GM19043 (cell line): ENCODE results near the gene SDK1.
"Not testable (repeated sequence)": the region's sequence is repeated elsewhere in the genome, so short reads cannot be mapped to it uniquely, and the experiment has no call there.

Experiments
- ATAC-seq: cut with Tn5 transposase; IDR thresholded peaks from one replicate; pipeline ENCODE4 v1.9.1; 2021; ENCODE audit warnings: low read depth; ENCODE audit not compliant: unreplicated experiment

The SDK1 gene

DNA sequence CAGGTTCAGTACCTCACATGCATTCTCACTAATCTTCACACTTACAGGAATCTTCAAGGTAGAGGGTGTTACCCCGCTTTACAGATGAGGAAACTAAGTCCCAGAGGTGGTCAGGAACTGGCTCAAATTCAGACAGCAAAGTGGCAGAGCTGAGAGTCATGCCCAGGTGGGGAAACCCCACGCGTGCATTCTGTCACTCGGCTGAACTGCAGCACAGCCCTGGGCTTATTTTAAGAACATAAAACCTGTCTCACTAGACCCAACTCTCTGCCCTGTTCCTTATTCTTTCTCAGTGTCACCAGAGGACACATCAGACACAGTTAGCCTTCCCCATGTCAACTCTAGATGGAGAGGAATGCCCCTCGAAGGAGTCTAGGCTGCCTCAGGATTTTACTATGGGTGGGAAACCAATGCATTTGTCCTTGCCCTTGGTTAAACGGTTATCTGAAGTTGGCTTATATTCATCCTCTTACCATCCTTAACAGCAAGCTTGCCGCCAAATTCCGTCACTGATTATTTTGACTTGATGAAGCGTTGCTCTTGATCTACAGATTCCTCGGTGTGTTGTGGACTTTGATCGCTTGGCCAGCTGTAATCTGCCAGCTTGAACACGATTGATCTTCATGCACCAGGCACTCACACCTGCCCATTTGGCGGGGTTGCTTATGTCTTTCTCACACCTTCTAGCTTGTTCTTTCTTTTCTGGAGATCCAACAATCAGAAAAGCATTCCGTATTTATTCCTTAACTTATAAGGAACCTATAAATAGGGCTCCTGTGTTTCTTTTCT is 627.9 kb downstream of the SDK1 start:
- ATAC-seq: no peak

DNA sequence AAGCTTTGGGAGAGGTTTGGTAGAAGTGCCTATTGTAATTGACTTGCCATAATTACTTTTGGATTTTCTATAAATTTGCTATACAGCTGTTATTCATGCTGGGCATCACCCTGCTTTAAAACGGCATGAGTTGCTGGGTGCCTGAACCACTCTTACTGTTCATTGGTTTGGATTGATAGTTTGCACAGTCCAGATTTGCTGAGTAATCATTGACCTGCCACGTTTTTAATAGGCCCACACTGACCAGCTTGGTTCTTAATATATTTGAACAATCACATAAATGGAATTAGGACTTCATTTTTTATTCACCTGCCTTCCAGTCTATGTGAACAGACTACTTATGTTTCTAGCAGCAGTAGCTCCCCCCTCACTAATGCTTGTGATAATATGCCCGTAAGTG is 630.8 kb downstream of the SDK1 start:
- ATAC-seq: no peak

DNA sequence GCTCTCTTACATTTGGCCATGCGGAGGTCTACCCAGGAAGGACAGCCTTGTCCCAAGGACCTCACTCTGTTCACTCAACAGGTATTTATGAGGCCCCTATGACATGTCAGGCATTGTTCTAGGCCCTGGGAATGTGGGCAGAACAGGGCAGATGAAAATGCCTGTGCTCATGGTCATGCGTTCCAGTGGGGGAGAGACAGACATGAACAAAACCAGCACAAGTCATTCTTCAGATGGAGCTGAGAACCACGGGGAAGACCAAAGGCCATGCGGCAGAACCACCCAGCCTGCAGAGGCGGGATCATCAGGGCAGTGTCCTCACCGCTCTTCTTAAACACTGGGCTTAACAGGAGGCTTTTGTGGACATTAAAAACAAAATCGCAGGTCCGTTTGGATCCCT is 636.1 kb downstream of the SDK1 start:
- no peak for ATAC-seq

DNA sequence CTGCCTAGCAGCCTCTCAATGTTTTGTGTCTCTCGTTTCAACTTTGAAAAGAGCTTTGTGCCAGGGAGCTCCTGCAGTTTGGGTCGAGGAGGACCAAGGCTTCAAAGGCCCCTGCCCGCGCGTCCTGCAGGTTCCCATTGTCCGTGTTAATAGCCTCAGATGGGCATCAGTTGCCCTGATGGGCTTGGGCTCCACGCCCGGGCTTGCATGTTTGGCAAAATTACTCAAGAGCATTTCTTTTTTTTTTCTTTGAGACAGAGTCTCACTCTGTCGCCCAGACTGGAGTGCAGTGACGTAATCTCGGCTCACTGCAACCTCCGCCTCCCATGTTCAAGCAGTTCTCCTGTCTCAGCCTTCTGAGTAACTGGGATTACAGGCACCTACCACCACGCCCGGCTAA is 636.6 kb downstream of the SDK1 start:
- ATAC-seq: no peak

DNA sequence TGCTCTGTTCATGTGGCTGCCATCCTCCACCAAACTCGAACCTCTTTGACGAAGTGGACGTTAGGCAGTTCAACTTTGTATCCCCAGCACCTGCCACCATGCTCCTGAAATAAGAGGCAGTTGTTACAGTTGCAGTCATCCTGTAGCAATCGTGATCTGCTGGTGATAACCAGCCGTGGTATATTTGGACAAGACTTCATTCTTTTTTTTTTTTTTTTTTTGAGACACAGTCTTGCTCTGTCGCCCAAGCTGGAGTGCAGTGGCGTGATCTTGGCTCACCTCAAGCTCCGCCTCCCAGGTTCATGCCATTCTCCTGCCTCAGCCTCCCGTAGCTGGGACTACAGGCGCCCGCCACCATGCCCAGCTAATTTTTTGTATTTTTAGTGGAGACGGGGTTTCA is 640.7 kb downstream of the SDK1 start:
- not testable (repeated sequence) for ATAC-seq

DNA sequence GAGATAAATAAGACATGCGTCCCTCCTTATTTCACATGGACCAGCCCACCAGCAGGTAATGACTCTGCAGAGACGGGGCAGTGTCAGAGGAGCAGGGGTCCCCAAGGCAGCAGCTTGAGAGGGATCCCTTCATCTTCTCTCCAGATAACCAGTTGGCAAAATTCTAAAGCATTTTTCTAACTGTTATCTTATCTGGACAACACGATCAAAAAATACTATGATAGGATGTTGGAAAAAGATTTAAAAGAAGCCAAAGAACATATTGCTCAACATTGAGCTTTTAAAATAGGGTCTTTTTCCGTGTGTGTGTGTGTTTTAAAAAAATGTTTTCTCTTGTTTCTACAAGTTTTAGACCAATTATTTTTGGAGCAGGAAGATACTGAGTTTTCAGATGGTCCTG is 641.2 kb downstream of the SDK1 start:
- no peak for ATAC-seq

DNA sequence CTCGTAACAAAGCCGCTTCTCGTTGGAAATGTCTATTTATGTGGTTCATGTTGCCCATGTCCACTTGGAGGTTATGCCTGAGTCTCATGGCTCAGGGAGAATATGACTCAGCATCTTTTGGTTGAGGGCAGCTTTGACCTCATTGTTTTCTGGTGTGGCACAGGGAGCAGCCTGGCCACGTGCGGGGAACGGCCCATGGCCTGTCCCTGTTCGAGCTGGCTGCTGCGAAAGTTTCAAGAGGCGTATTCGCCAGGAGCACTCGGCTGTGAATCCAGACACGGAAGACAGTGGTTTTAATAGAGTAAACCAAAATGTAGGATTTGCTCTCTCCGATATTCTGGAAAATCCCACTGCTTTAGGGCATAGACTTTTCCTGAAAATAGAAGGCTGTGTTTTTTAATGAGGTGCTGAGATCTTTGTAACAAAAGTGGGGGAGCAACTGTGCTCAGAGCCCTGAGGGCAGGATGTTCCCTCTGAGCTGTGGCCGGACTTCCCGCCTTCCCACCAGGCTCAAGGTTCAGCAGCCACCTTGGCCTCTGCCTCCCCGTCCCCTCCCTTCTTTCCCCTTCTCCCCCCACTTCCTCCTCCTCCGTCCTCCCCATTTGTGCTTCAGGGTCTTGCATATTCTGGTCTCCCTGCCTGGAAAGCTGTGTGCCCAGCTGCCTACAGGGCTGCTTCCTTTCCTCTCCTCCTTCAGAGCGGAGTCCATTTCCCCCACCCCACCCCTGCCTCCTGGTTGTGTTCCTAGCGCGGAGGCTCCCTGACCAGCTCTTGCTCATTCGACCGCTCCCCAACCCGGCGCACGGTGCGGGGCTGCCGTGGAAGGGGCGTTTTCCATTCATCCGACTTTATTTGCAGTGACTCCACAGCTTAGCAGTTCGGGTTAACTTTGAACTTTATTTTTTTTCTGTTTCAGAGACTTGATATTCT is 642.0 kb downstream of the SDK1 start:
- no peak for ATAC-seq

DNA sequence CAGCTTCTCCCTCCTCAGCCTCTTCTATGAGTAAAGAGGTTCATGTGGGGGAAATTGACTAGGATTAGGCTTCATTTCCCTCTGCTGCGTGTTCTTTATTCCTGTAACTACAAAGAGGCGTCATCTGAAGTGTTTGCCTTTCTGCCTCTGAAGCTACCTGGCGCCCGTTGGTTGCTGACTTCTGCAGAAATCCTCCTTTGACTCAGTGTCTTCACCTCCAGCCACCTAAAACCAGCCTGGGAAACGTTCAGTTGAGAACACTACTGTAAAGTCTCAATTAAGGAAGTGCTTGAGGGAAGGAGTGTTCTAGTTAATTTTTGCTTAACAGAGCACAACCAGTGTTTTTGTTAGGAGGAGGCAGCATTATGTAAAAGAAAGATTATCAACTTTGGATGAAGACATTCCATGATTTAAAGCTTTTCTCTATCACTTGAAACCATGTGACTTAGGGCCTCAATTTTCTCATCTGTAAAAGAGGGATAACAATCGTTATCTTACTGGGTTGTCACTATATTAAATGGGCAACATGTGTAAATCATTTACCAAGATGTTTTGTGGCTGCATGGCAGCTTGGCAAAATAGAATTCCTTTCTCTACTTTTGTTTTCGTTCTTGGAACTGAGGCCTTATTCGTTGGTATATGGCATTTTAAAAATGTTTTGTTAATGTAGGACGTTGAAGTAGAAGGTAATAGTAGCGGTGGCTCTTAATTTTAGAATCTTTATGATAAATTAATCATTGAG is 642.9 kb downstream of the SDK1 start:
- no peak for ATAC-seq

DNA sequence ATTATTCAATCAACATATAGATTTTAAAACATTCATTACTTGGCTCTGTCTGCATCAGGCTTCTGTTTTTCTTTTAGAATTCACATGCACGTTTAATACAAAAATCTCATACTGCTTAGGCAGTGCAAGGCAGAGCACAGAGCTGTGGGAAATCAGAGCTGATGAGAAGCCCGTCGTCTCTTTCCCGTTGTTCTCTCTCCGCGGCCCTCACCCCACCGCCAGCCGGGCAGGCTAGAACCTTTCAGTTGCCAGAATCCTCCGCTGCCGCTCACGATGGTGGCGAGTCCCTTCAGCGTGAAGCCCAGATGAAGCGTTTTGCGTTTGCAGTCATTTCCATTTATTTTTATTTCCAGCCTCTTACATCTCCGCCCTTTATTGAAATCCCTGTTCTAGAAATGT is 648.2 kb downstream of the SDK1 start:
- ATAC-seq: no peak

DNA sequence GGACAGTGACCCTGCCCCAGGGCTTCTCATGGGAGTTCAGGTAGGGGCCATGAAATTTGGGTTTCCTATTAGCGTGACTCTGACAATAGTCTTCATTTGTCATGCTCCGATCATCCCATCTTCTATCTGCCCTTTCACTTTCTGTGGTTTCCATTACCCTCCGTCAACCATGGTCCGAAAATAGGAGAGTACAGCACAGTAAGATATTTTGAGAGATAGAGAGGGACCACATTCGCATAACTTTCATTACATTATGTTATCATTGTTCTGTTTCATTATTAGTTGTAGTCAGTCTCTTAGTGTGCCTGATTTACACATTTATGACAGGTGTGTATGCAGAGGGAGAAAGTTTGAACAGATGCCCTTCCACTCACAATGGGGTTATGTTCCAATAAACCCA is 649.2 kb downstream of the SDK1 start:
- peak; percentile 58 for ATAC-seq

DNA sequence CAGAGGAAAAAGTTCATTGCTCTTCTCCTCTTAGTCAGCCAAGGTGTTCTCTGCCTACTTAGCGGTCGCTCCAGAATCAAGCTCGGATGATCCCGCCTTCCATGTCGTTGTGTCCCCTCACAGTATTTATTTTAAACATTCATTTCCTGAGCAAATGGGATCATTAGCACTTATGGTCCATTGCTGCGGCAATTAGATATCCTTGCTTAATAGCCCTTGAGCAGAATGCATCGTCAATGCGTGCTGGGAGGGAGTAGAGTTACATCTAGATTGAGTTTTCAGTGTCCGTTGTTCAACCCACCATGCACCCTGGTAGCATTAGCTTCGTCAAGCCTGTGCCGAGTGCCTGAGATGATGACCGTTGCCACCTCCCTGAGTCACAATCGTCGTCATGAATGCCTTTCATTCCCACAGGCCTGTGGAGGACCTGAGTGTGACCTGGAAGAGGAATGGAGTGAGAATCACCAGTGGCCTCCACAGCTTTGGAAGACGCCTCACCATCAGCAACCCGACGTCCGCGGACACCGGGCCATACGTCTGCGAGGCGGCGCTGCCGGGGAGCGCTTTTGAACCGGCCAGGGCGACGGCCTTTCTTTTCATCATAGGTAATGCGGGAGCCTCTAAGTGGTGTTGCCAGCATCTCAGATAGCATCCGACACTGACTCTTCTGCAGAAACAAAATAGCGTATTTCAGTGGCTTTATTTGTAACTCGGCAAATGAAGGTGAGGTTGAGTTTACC is 650.4 kb downstream of the SDK1 start:
- ATAC-seq: no peak

DNA sequence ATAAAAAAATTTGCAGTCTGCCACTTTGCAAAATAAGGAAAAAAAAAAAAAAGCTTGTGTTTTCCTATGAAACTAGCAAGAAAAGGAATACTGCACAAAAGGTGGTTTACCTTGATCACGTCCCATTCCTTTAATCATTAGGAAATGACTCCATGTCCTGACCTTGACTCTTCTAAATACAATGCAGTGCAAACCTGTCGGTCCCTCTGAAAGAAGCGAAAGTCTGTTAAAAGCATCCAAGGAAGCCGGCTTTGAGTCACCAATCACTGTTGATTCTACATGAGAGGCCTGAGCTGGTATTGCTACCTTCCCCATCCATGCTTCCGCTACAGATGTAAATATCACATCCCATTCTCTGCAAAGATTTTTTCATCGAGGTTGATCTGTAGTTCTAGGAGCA is 652.1 kb downstream of the SDK1 start:
- no peak for ATAC-seq

DNA sequence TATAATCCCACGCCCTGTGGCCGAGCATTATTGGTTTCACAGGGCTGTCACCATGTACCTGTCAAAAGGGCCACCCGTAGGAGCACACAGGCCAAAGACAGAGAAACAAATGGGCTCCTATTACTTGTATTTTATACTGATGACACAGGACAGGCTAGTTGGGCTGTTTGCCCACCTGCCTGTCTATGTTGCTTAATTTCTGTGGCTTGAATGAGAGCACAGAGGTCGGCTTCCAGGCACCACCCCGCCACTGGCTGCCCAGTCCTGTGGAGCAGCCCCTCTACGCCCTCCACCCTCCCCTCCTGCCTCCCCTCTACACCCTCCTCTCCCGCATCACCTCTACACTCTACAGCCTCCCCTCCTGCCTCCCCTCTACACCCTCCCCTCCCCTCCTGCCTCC is 652.9 kb downstream of the SDK1 start:
- ATAC-seq: no peak

DNA sequence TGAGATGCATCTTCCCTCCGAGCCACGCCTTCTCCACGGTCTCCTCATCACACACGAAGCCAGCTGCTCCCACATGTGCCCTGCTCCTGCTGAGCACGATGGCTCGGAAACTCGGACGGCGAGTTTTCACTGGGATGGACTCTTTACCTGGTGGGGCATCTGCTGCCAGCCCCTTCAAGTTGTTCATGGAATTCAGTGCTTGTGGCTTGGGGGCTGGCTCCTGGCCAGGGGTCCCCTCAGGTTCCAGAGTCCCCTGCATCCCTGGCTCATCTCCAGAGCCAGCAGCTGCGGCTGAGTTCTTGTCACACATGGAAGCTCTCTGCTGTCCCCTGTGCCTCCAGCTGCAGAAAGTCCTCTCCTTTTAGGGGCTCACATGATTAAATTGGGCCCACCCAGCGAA is 654.0 kb downstream of the SDK1 start:
- ATAC-seq: no peak

DNA sequence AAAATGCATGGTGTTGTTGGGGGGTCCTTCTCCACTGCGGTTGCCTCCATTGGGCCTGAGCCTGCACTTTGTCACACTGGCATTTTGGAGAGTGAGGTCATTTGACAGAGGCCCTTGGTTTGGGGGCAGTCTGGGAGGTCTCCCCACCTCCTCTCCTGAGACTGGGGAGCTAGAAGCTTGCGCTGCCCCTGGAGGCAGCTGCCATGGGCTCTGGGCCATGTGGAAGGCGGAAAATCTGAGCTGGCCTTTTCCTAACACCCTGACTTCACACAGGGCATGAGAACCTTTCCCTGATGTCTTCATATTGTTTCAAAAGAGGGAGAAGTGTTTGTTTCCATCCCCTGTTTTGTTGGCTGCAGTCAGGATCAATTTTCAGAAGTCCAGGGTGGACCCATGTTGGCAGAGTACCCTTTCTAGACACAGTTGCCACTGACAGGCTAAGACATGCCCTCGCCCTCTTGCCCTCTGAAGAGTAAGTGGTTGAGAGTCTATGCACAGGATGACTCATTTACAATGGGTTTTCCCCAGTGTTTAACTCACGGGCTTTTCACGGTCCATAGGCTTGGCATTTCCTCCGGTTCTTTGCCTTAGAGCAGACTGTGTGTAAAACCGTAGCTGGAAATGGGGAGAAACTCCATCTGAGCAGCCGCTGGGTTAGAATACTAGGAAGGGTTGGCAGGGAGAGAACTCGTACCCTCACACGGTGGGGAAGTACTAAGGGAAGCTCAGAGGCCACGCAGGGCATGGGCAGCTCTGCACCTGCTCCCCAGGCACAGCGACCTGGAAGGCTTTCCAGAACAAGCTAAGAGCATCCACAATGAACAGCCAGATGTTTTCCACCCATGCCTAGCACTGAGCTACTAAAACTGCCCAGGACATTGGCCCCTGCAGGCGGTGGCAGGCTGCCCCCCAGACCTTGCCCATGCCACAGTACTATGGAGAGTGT is 655.0 kb downstream of the SDK1 start:
- peak; percentile 78 for ATAC-seq

DNA sequence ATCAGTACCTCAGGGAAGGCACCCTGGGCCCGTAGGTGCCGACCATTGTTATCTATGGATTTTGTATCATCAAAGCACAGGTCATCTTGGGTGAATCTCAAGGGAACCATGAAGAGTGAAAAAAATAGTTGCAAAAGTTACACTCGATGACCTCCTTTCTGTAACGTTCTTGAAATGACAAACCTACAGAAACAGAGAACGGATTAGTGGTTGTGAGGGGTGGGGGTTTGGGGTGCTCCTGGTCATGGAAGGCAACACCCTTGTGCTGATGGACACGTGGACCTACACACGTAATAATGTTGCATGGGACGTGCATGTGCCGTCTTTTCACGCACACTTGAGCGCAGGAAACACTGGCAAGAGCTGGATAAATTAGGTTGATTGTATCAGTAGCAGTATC is 655.9 kb downstream of the SDK1 start:
- ATAC-seq: peak; percentile 47

DNA sequence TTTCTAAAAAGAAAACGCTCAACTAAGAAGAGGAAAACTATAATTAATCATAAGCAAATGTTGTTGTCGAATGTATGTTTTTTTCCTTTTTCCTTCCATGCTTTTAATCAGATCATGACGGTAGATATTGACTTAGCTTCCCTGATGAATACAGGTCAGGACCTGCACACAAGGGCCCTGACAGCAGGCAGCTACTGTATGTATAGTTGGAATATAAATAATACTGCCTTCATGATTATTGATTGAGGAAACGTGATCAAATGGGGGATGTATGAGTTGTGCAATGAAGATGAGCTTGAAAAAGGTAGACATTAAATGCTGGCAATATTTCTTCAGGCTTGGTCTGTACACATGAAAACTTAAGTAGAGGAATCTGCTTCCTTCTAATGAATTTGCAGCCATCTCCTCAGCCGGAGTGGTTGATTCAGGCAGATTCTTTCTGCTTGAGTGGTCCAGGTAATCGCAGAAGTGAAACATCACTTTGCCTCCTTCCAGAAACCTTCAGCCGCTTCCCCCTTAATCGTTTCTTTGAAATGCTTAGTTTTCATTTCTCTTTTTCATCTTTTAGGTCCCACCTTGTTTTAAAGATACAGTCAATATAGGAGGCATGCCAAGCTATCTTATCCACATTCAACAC is 656.5 kb downstream of the SDK1 start:
- ATAC-seq: no peak

DNA sequence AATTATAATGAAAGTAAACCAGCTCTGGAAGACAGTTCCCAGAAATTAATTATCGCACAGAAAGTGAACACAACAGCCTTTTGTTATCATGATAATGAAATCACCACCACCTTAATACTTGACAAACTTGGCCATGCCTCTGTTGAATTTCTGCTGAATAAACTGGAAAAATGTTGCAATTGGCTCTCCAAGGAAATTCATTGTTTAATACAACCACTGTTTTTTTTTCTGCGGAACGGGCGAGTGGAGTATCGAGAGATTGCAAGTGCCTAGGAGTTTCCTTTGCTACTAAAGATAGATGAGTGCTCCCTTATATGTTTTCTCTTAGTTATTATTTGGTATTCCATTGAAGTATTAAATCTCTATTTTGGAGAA is 657.0 kb downstream of the SDK1 start:
- no peak for ATAC-seq

DNA sequence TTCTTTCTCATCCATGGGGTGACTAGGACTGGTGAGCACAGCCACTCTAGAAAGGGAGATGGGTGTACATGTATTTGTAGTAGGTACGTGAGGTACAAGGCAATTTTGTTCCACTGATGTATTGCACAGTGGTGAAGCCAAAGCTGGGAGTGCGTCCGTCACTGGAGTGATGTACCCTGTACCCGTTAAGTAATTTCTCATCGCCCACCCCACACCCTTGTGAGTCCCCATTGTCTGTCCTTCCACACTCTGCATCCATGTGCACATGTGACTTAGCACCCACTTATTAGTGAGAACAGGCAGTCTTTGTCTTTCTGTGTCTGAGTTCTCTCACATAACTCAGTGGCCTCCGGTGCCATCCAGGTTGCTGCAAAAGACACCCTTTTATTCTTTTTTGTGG is 658.3 kb downstream of the SDK1 start:
- no peak for ATAC-seq
